Body of pancreas (tissue), 4 donors: Measurements from ENCODE around the gene GPR12. TPM values are rescaled to one million over a fixed set of nuclear protein-coding genes. Genes with fewer than 3 reads are reported as not detected.
"Not testable (repeated sequence)": the region's sequence is repeated elsewhere in the genome, so short reads cannot be mapped to it uniquely, and the experiment has no call there.

Source experiments
- ATAC-seq: fragments of 150-250 bp; one replicate; pipeline ENCODE4 v1.9.1; 2016
- DNase-seq, 4 donors: peaks; one replicate each; pipeline ENCODE4 v3.0.0-alpha.2; 2019
- H3K27ac ChIP-seq, 4 donors: fragments of 200-600 bp; sonication (generic); 1 replicate in 3 of 4; 2 replicates in 1 of 4; pipeline versions ENCODE4 v1.5.1 to v1.6.1; 2016 to 2019; ENCODE audit warnings: mild to moderate bottlenecking in 1 of 4, mixed read lengths in 1 of 4, moderate library complexity in 1 of 4
- H3K27me3 ChIP-seq, 2 donors: fragments of 200-600 bp; sonication (generic); one replicate each; pipeline ENCODE4 v1.6.0; 2016; ENCODE audit warnings: mild to moderate bottlenecking in 1 of 2
- H3K36me3 ChIP-seq, 2 donors: fragments of 200-600 bp; sonication (generic); replicated peaks in 1 of 2; 2 replicates each; pipeline ENCODE4 v1.5.1; 2016; ENCODE audit warnings: low read depth in 2 of 2; ENCODE audit not compliant: insufficient read depth in 1 of 2
- H3K4me1 ChIP-seq: fragments of 200-600 bp; sonication (generic); one replicate; pipeline ENCODE4 v1.6.0; 2016
- H3K4me3 ChIP-seq, 2 donors: fragments of 200-600 bp; sonication (generic); 1 replicate in 1 of 2; 2 replicates in 1 of 2; pipeline ENCODE4 v1.5.1; 2016 to 2019
- H3K9me3 ChIP-seq, 3 donors: fragments of 200-600 bp; sonication (generic); 1 replicate in 2 of 3; 2 replicates in 1 of 3; pipeline ENCODE4 v1.5.1; 2016
- CTCF ChIP-seq, 7 experiments: fragments of 450-650 bp in 4 of 7; fragments of 200-600 bp in 3 of 7; sonication (generic) in 3 of 7; IDR thresholded peaks; one replicate each; pipeline ENCODE4 v1.5.1; 2016 to 2019; ENCODE audit warnings: antibody characterized with exemption in 7 of 7
- POLR2A ChIP-seq, 3 donors: fragments of 450-650 bp; IDR thresholded peaks; one replicate each; pipeline ENCODE4 v1.6.1; 2016; ENCODE audit warnings: antibody characterized with exemption in 3 of 3, mild to moderate bottlenecking in 2 of 3
- WGBS, 2 donors: methylation state at CpG; one replicate each; pipeline ENCODE4 v1.1.5; 2017; 5-methylcytosine and 5-hydroxymethylcytosine counted together
- intact Hi-C: fragments of 100-400 bp; cut with DNase I; formaldehyde crosslinking; loops from one replicate; pipeline ENCODE4 v1.15.1; 2023
- total RNA-seq, 2 donors: library from RNA; depleted of rRNA; stranded (reverse); fragments of >200 nt; gene quantifications; one replicate each; pipeline ENCODE4 v1.1.0, GENCODE V29; 2016

The GPR12 gene
- total RNA-seq, 2 donors from 2014 or later: not detected

GRCh38 chr13:26742691-26743358 is 17.8 kb downstream of the GPR12 start:
- ATAC-seq: no peak
- 28 to 47% methylated on average over 4 to 25 of the region's 25 CpGs for WGBS, 2 donors
- no peak overlapping the region for H3K4me3 ChIP-seq
- no peak overlapping the region for H3K27ac ChIP-seq
- no peak for TF ChIP-seq CTCF (IDR thresholded peaks at IDR 0.05)
- no peak for TF ChIP-seq POLR2A (IDR thresholded peaks at IDR 0.05)
- no peak for DNase-seq
- intact Hi-C loops: no loop called here
- no peaks in the 10 kb centered on the region for H3K36me3 ChIP-seq
- H3K4me1 ChIP-seq: no peaks in the 10 kb centered on the region
- peaks cover 0 to 5% of the 10 kb centered on the region in 2 donors for H3K27me3 ChIP-seq
- H3K9me3 ChIP-seq: no peaks in the 10 kb centered on the region

GRCh38 chr13:26735677-26736076 is 24.9 kb downstream of the GPR12 start:
- H3K4me1 ChIP-seq: no peaks in the 10 kb centered on the region
- no peak for DNase-seq
- H3K27me3 ChIP-seq: no peaks in the 10 kb centered on the region
- no peaks in the 10 kb centered on the region for H3K9me3 ChIP-seq
- H3K4me3 ChIP-seq: no peak overlapping the region
- ATAC-seq: no peak
- WGBS, 2 donors: 46 to 56% methylated on average over 9 of the region's 9 CpGs
- H3K27ac ChIP-seq: no peak overlapping the region
- no peaks in the 10 kb centered on the region for H3K36me3 ChIP-seq
- TF ChIP-seq CTCF (IDR thresholded peaks at IDR 0.05) (no peak), POLR2A (IDR thresholded peaks at IDR 0.05) (no peak)
- intact Hi-C loops: no loop called here

GRCh38 chr13:26727633-26728032 is 33.0 kb downstream of the GPR12 start:
- H3K9me3 ChIP-seq: no peaks in the 10 kb centered on the region
- no peaks in the 10 kb centered on the region for H3K27me3 ChIP-seq
- ATAC-seq: no peak
- DNase-seq: no peak
- H3K36me3 ChIP-seq: no peaks in the 10 kb centered on the region
- H3K4me1 ChIP-seq: no peaks in the 10 kb centered on the region
- H3K4me3 ChIP-seq: no peak overlapping the region
- TF ChIP-seq POLR2A (IDR thresholded peaks at IDR 0.05): no peak
- TF ChIP-seq CTCF (IDR thresholded peaks at IDR 0.05): no peak
- H3K27ac ChIP-seq: no peak overlapping the region
- intact Hi-C loops: no loop called here

DNA sequence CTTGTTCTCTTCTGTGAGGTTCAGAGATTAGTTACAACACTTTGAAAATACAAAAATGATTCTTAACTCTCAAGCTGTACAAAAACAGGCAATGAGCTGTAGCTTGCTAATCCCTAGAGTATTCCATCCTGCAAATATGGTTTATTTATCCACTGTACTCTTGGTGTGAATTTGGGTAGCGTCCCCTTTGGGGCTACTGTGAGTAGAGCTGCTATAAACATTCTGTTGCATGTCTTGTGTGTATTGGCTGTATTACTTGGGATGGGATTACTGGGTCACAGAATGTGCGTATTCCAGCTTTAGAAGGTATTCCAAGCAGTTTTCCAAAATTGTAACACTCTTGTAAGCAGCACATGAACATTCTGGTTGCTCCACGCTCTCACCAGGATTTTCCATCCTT is 33.5 kb downstream of the GPR12 start:
- no peak for DNase-seq
- H3K4me3 ChIP-seq: no peak overlapping the region
- H3K27me3 ChIP-seq: no peaks in the 10 kb centered on the region
- WGBS, 2 donors: 79 to 81% methylated on average over 3 of the region's 3 CpGs
- H3K4me1 ChIP-seq: no peaks in the 10 kb centered on the region
- no peaks in the 10 kb centered on the region for H3K9me3 ChIP-seq
- no peak for ATAC-seq
- TF ChIP-seq CTCF (IDR thresholded peaks at IDR 0.05) (no peak), POLR2A (IDR thresholded peaks at IDR 0.05) (no peak)
- intact Hi-C loops: no loop called here
- H3K27ac ChIP-seq: no peak overlapping the region
- no peaks in the 10 kb centered on the region for H3K36me3 ChIP-seq

DNA sequence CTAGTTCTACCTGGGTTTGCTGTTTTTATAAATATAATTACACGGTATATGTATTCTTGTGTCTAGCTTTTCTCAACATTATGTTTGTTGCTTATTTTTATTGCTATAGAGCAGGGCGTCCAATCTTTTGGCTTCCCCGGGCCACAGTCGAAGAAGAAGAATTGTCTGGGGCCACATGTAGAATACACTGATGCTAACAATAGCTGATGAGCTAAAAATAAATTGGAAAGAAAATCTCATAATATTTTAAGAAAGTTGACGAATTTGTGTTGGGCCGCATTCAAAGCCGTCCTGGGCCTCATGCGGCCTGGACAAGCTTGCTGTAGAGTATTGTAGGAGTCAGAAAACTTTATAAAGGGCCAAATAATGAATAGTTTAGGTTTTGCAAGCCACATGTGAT is 33.9 kb downstream of the GPR12 start:
- ATAC-seq (no peak), DNase-seq (no peak)
- H3K27ac ChIP-seq: no peak overlapping the region
- intact Hi-C loops: no loop called here
- no peak for TF ChIP-seq POLR2A (IDR thresholded peaks at IDR 0.05)
- TF ChIP-seq CTCF (IDR thresholded peaks at IDR 0.05): no peak
- no peaks in the 10 kb centered on the region for H3K27me3 ChIP-seq
- no peaks in the 10 kb centered on the region for H3K9me3 ChIP-seq
- WGBS, 2 donors: 81 to 85% methylated on average over 8 of the region's 8 CpGs
- no peaks in the 10 kb centered on the region for H3K4me1 ChIP-seq
- H3K36me3 ChIP-seq: no peaks in the 10 kb centered on the region
- H3K4me3 ChIP-seq: no peak overlapping the region

DNA sequence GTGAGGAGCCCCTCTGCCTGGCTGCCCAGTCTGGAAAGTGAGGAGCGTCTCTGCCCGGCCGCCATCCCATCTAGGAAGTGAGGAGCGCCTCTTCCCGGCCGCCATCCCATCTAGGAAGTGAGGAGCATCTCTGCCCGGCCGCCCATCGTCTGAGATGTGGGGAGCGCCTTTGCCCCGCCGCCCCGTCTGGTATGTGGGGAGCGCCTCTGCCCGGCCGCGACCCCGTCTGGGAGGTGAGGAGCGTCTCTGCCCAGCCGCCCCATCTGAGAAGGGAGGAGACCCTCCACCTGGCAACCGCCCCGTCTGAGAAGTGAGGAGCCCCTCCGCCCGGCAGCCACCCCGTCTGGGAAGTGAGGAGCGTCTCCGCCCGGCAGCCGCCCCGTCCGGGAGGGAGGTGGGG is 37.0 kb downstream of the GPR12 start:
- H3K4me3 ChIP-seq, DNase-seq, H3K27ac ChIP-seq, intact Hi-C loops, H3K36me3 ChIP-seq, H3K4me1 ChIP-seq, ATAC-seq, H3K9me3 ChIP-seq, H3K27me3 ChIP-seq: not testable (repeated sequence)
- WGBS, 2 donors: no CpG with 5 or more reads among the region's 31 CpGs
